HG02678 (cell line): ENCODE data around the gene ALG9.

Experiments used
- ATAC-seq: cut with Tn5 transposase; IDR thresholded peaks from one replicate; pipeline ENCODE4 v1.9.1; 2021; ENCODE audit warnings: mild to moderate bottlenecking, moderate library complexity; ENCODE audit not compliant: unreplicated experiment

The ALG9 gene

GRCh38 chr11:111736621-111737443 is 134.5 kb downstream of the ALG9 start:
- ATAC-seq, result no peak
